Right kidney (tissue), 1 donor: Measurements from ENCODE around the gene EML6.

Source experiments
- DNase-seq: peaks from one replicate; pipeline ENCODE4 v3.0.0-alpha.2; 2016

Gene EML6

DNA sequence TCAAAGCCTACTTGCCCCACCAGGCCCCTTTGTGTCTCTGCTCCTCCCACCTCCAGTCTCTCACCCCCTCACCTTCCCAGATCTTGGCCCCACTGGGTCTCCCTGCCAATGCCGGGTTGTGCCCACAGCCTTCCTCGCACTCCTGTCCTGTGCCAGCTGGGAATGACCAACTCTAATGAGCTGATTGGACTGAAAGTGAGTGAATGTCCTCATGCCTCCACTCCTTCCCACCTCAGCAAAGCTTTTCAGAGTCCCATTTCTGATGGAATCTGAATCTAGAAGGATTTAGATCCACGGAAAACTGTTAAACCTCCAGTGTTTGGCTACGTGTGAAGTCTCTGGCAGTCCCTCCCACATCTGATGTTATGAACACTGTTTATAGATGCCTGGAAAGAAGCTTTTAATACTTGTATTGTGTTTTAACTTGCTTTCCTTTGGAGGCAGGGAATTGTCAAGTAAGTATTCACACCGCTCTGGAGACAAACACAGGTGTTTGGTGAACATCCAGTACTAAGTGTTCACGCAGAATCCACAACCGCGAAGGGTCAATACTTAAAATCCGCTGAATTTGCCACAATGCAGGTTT lies 222.9 kb downstream of the EML6 start:
- DNase-seq: no peak

GRCh38 chr2:54947136-54947535 lies 223.7 kb downstream of the EML6 start:
- DNase-seq: no peak

DNA sequence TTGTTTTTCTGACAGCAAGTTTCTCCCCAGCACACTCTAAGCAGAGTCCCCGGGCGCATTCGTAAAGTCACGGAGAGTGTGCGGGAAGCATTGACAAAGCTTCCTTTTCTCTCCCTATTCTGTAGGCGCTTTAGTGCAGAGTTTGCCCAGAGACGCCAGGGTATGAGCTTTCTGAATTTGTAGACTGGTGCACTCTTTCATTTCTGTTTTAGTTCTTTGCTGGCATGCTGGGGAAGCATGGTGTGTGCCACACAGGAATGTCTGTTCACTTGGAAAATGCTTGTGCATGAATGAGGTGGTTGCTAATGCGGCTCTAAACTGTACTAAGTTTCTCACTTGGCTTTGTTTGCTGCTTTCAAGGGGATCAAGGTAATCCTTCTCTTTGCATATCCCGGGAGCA lies 224.2 kb downstream of the EML6 start:
- no peak for DNase-seq

DNA sequence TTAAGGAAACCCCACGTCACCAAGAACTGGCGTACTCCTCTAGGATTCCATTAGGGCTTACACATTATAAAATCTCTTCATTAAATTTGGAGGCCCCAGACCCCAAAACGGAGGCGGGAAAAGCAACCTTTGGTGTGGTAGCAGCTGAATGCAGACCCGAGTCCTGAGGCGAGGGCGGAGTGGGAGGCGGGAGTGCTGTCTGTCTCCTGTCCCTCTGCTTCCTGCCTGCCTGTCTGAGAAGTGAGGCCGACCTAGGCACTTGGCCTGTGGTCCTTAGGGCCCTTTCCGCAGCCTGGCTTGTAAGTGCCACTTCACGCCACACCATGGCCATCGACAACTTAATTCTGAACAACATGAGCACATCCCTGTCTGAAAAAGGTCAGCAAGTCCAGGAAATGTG lies 224.7 kb downstream of the EML6 start:
- no peak for DNase-seq

GRCh38 chr2:54949431-54949830 lies 226.0 kb downstream of the EML6 start:
- no peak for DNase-seq

GRCh38 chr2:54950811-54951210 lies 227.3 kb downstream of the EML6 start:
- no peak for DNase-seq

DNA sequence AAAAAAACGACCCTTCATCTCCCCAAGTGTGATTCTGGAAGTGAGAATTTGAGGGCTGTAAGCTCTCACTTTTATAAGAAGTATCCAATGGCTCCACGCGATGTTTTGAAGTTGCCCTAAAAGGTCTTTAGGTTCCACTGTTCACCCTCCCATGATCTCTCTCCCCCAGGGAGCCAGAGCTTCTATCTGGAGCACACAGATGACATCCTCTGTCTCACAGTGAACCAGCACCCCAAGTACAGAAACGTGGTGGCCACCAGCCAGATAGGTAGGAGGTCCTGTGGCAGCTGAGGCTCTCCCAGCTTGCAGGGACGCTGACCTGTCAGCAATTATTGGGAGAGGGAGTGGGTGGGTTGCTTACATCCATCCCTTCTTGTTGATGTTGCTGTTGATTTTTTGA lies 229.0 kb downstream of the EML6 start:
- no peak for DNase-seq

DNA sequence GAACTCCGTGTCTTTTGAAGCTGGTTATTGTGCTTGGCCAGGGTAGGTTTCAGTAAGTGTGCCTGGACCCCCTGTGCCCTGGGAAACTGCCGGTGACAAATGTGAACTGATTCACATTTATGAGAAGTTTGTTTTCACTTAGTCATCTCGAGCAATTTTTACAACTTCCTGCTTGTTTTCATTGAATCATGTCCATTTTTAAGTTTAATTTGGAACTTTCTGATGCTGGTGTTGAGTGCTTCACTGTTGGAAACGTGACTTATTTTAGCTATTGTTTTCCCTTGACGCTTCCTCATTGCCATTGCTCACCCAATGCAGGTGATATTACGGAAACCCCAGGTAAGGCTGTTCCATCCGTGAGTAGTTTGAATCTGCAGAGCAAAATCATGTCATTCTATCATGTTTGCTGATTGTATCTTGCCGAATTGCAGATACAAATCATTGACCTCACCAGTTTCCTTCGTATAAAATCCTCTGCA lies 229.6 kb downstream of the EML6 start:
- no peak for DNase-seq

- DNase-seq: no peak
These were observed 230.7 kb downstream of the EML6 start for GRCh38 chr2:54954158-54954557.

- DNase-seq: no peak
These were observed 231.4 kb downstream of the EML6 start for GRCh38 chr2:54954705-54955357.

DNA sequence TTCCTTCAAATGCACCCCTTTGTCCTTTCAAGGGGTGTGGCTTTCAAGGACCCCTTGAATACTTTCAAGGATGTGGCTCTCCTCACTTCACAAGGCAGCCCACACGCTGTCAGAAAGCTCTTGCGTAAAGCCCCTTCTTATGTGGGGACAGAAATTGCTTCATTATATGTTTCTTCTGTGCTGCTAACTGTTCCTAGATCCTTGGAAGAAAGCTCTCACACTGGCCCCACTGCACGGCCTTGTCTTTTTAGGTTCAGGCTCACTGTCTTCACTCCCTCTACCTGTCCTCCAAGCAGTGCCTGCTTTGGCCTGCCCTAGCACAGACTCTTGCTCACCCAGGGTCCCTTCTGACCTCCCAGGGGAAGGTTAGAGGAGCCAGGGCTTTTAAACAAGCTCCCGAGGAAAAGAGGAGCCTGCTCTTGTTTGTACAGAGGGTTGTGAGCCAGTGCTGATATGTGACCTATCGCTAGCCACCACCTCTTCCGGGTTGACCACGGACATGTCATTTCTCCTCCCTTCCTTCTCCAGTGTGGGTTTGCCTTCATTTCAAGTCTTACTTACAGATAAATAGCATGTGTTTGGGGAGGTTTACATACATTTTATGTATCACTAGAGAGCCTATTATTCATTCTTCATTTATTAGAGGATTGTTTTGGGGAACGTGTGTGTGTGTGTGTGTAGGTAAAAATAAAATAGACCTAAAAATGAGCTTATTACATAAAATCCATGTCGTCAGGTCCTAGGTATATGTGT lies 232.1 kb downstream of the EML6 start:
- no peak for DNase-seq

DNA sequence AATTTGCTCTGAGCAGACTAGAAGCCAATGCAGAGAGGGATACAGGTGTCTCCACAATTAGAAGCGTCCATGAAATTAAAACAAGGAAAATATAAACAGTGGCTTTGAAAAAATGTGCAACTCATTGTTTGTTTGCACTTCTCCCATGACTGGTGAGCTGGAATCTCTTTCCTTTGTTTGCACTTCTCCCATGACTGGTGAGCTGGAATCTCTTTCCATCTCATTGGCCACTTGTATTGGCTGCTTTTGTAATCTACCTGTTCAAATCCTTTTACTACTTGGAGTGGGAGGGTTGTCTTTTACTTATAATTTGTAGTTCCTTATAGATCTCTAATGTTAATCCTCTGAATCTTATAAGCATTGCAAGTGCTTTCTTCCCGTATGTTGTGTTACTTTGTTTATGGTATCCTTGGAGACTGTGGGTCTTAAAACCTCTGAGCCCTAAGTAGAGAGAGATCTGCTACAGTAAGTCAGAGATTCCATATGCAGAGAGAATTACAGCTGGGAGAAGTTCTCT lies 232.7 kb downstream of the EML6 start:
- DNase-seq: no peak

GRCh38 chr2:54957321-54957999 lies 234.0 kb downstream of the EML6 start:
- no peak for DNase-seq

GRCh38 chr2:54958717-54959371 lies 235.4 kb downstream of the EML6 start:
- DNase-seq: no peak

- DNase-seq: no peak
These were observed 236.7 kb downstream of the EML6 start for GRCh38 chr2:54960164-54960563.

DNA sequence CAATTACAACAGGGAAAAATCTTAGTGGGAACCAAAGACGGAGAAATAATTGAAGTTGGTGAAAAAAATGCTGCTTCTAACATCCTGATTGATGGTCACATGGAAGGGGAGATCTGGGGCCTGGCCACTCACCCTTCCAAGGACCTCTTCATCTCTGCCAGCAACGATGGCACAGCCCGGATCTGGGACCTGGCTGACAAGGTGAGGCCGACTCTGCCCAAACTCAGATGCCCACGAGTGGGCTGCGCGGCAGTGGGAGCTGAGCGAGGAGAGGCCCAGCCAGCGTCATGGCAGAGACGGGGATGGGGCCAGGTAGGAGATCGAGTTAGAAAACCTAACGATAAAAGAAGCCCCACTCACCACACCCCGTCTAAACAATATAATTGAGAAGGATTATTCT lies 239.0 kb downstream of the EML6 start:
- DNase-seq: no peak

DNA sequence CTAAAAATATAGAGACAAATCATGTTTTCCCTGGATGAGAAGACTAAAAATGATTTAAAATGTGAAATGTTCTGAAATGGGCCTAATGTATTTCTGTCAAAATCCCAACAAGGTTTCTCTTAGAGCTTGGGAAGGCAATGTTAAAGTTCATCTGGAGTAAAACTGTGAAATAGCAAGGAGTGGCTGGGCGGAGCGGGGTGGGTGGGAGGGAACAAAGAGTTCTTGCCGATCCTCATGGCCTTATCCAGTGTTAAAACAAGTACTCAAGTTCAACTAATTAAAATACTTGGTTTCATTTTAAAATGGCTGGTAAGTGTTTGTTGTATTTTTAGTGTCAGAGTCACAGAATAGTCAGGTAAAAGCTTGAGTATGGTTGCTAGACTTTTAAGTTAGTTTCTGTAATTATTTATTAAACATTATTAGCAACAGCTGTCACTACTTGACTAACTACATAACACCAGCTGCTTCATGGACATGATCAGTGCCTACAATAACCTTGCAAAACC lies 239.5 kb downstream of the EML6 start:
- DNase-seq: no peak

GRCh38 chr2:54963476-54963875 lies 240.0 kb downstream of the EML6 start:
- no peak for DNase-seq

DNA sequence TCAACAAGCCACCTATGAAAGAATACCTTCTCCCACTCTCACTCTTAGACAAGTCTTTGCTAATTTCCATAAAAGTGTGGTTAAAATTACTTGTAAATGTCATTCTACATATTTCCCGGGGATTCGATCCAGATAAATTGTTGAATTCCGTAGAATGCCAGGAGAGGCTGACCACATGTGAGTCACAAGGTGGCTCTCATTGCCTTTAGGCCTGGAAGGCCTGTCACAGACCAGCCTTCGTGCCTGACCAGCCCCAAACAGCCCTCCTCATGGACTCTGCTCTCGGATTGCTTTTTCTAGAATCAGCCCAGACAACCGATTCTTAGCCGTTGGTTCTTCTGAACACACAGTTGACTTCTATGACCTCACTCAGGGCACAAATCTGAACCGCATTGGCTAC lies 240.8 kb downstream of the EML6 start:
- no peak for DNase-seq

DNA sequence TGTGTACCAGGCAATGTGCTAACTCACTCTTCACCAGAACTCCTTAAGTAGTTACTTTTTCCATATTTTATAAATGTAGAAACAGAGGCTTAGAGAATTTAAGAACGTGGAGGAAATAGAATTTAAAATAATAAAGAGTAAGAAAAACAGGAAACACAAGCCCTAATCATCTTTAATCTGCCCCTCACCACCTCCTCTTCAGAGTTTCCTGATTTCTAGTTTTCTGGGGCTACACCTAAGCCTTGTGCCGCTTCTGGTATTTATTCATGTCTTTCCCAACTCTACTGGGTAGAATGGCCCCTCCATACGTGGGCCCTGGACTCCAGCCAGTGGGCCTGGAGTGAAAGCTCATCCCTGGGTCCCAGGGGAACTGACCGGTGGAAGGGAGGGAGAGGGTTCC lies 241.4 kb downstream of the EML6 start:
- no peak for DNase-seq

GRCh38 chr2:54965425-54965824 lies 242.0 kb downstream of the EML6 start:
- no peak for DNase-seq

GRCh38 chr2:54966165-54966832 lies 242.8 kb downstream of the EML6 start:
- DNase-seq: no peak
